ENCODE data around the gene JPT2. TPM values are rescaled to one million over a fixed set of nuclear protein-coding genes. Genes with fewer than 3 reads are reported as not detected.
"Not testable (repeated sequence)": the region's sequence is repeated elsewhere in the genome, so short reads cannot be mapped to it uniquely, and the experiment has no call there.

JPT2 gene
- total RNA-seq, 3 donors from 2014 or later = 89.2 to 96.4 (median 92.4) TPM

DNA sequence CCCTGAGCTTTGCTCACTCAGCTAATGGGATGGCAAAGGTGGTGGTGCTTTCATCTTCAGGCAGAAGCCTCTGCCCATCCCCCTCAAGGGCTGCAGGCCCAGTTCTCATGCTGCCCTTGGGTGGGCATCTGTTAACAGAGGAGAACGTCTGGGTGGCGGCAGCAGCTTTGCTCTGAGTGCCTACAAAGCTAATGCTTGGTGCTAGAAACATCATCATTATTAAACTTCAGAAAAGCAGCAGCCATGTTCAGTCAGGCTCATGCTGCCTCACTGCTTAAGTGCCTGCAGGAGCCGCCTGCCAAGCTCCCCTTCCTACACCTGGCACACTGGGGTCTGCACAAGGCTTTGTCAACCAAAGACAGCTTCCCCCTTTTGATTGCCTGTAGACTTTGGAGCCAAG lies 22.2 kb downstream of the JPT2 start:
- DNase-seq (no peak), ATAC-seq (no peak)
- H3K4me3 Mint-ChIP-seq = no peak overlapping the region
- no peaks in the 10 kb centered on the region for H3K27me3 Mint-ChIP-seq (ENCODE audit: low read depth)
- H3K9me3 Mint-ChIP-seq = no peaks in the 10 kb centered on the region
- H3K4me1 Mint-ChIP-seq (ENCODE audit: low read depth) = peaks cover 7% of the 10 kb centered on the region
- peaks cover 33% of the 10 kb centered on the region for H3K36me3 Mint-ChIP-seq (ENCODE audit: insufficient read depth)

GRCh38 chr16:1701216-1701878 lies 23.3 kb downstream of the JPT2 start:
- Mint-ChIP-seq H3K4me3 (no peak overlapping the region), H3K27me3 (ENCODE audit: low read depth) (no peaks in the 10 kb centered on the region), H3K36me3 (ENCODE audit: insufficient read depth) (peaks cover 33% of the 10 kb centered on the region), H3K9me3 (no peaks in the 10 kb centered on the region), H3K4me1 (ENCODE audit: low read depth) (peaks cover 8% of the 10 kb centered on the region)
- ATAC-seq (no peak), DNase-seq (no peak)

GRCh38 chr16:1705324-1705687 lies 27.2 kb downstream of the JPT2 start:
- DNase-seq = peak; percentile 26
- not testable (repeated sequence) for H3K36me3 Mint-ChIP-seq (ENCODE audit: insufficient read depth); H3K27me3 Mint-ChIP-seq (ENCODE audit: low read depth); H3K9me3 Mint-ChIP-seq
- H3K4me1 Mint-ChIP-seq (ENCODE audit: low read depth) = peaks cover 37% of the 10 kb centered on the region
- peak overlapping the region; percentile 97 for H3K4me3 Mint-ChIP-seq
- peak in 1 of 2 donors; percentile 15 for ATAC-seq

DNA sequence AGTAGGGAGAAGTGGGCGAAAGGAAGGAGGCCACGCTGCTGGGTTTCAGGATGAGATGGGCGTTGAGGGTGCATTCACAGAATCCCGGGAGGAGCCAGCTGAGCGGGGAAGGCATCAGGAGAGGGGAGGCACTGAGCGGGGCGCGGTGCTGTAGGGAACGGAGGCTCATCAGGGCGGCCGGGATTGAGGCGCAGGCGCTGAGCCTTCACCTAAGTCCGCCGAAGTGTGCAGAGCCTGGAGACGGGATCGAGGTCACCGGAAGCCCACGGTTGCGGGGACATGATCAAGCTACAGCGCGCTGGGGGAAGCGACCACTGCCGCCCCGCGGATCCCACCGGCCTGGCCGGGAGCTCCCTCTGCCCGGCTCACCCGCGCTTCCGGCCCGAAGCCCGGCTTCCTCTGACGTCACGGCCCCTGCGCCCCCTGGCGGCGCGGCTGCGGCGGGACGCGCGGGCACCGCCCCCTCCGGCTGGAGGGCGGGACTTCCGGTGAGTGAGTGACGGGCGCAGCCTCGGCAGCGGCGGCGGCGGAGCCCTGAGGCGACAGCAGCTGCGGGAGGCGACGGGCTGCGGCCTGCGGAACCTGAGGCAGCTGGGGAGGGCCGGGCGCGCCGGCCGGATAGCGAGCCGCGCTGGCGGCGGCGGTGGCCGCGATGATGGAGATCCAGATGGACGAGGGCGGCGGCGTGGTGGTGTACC lies 27.8 kb downstream of the JPT2 start, which contains the start of gene MAPK8IP3:
MAPK8IP3 (plus strand) TSS at position 508 of the 698 bp plus-strand sequence; CDS start at position 653, 145 bp downstream.
- H3K36me3 Mint-ChIP-seq (ENCODE audit: insufficient read depth) = peaks cover 7% of the 10 kb centered on the region
- DNase-seq (peak; percentile 94), ATAC-seq (peak; percentile 87 to 89)
- H3K27me3 Mint-ChIP-seq (ENCODE audit: low read depth) = no peaks in the 10 kb centered on the region
- peaks cover 38% of the 10 kb centered on the region for H3K4me1 Mint-ChIP-seq (ENCODE audit: low read depth)
- no peaks in the 10 kb centered on the region for H3K9me3 Mint-ChIP-seq
- peak within 1 kb of the TSS; percentile 97 for H3K4me3 Mint-ChIP-seq

- Mint-ChIP-seq H3K4me3 (peak overlapping the region; percentile 97), H3K27me3 (ENCODE audit: low read depth) (no peaks in the 10 kb centered on the region), H3K36me3 (ENCODE audit: insufficient read depth) (peaks cover 9% of the 10 kb centered on the region), H3K4me1 (ENCODE audit: low read depth) (peaks cover 40% of the 10 kb centered on the region), H3K9me3 (no peaks in the 10 kb centered on the region)
- DNase-seq = peak; percentile 50
- ATAC-seq = peak; percentile 41 to 42
These were observed 28.5 kb downstream of the JPT2 start for GRCh38 chr16:1706386-1707192.

GRCh38 chr16:1707193-1707790 lies 29.2 kb downstream of the JPT2 start:
- H3K27me3 Mint-ChIP-seq (ENCODE audit: low read depth) = no peaks in the 10 kb centered on the region
- peaks cover 5% of the 10 kb centered on the region for H3K36me3 Mint-ChIP-seq (ENCODE audit: insufficient read depth)
- peaks cover 40% of the 10 kb centered on the region for H3K4me1 Mint-ChIP-seq (ENCODE audit: low read depth)
- no peak for ATAC-seq
- H3K9me3 Mint-ChIP-seq = no peaks in the 10 kb centered on the region
- DNase-seq = no peak
- peak overlapping the region; percentile 87 for H3K4me3 Mint-ChIP-seq

DNA sequence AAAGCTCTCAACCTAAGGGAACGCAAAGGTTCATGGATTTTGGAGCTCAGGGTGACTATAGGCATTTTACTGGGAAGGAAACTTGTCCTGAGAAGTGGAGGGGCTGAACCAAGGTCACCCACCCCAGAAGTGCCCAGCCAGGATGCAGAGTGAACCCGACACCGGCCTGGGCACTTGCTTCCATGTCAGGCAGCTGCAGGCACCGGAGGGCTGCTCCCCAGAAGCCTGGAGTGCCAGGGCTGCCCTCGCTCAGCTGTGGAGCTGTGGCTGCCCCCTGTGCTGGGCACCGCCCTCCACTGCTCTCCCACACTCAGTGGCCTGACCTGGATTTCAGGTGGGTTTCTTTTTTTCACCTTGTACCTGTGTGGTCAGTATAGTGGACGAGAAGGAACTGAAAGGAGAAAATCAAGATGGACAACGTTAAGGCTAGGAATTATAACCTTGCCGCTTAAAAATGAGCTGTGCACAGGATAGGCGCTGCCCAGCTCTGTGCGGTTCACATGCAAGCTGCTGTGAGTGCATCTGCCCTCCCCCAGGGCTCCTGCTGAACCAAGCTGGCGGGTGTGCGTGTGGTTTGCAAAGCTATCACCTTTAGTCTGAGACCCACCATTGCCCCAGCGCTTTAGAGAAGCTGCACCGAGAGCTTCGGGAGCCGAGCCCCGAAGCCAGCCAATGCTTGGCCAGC lies 30.1 kb downstream of the JPT2 start:
- no peaks in the 10 kb centered on the region for H3K27me3 Mint-ChIP-seq (ENCODE audit: low read depth)
- DNase-seq (no peak), ATAC-seq (no peak)
- peaks cover 45% of the 10 kb centered on the region for H3K4me1 Mint-ChIP-seq (ENCODE audit: low read depth)
- peaks cover 2% of the 10 kb centered on the region for H3K36me3 Mint-ChIP-seq (ENCODE audit: insufficient read depth)
- no peaks in the 10 kb centered on the region for H3K9me3 Mint-ChIP-seq
- peak overlapping the region; percentile 87 for H3K4me3 Mint-ChIP-seq

DNA sequence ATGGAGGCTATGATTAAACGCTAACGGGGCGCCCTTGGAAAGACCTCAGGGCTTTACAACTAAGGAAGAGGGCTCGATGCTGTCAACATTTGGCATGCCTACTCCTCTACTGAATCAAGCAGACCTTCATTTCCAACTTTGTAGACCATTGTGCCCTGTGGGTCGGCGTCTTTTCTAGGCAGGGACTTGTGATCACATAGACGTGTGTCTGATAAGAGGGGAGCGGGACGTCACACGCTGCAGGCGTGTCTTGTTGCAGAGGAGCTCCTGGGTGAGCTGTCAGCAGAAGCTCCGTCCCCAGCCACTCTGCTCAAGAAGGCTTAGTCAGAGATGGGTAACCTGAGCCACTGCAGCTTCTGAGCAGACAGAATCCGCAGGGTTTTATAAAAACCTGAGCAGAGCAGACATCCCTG lies 30.7 kb downstream of the JPT2 start:
- ATAC-seq = no peak
- peak overlapping the region; percentile 26 for H3K4me3 Mint-ChIP-seq
- no peaks in the 10 kb centered on the region for H3K27me3 Mint-ChIP-seq (ENCODE audit: low read depth)
- peaks cover 47% of the 10 kb centered on the region for H3K4me1 Mint-ChIP-seq (ENCODE audit: low read depth)
- no peaks in the 10 kb centered on the region for H3K9me3 Mint-ChIP-seq
- peak; percentile 16 for DNase-seq
- H3K36me3 Mint-ChIP-seq (ENCODE audit: insufficient read depth) = peaks cover 4% of the 10 kb centered on the region

DNA sequence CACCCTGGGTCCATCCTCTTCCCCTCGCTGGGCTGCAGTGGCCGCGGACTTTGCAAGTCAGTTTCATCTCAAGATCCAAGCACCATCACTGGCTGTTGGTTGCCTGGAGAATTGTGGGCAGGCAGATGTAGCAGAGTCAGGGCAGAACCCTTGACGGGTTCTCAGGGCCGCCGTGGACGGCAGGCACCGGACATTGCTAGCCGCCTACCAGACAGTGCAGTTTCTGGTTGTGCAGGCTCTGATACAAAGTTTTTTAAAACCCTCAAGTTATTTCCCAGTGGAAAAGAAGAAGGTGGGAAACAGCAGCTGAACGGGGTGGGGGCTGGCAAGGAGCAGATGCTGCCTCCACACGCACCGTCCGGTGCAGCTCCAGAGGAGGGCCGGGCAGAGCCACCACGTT lies 31.3 kb downstream of the JPT2 start:
- peaks cover 4% of the 10 kb centered on the region for H3K36me3 Mint-ChIP-seq (ENCODE audit: insufficient read depth)
- DNase-seq (no peak), ATAC-seq (no peak)
- H3K4me3 Mint-ChIP-seq = peak overlapping the region; percentile 11
- peaks cover 48% of the 10 kb centered on the region for H3K4me1 Mint-ChIP-seq (ENCODE audit: low read depth)
- H3K27me3 Mint-ChIP-seq (ENCODE audit: low read depth) = no peaks in the 10 kb centered on the region
- H3K9me3 Mint-ChIP-seq = no peaks in the 10 kb centered on the region

- Mint-ChIP-seq H3K4me1 (ENCODE audit: low read depth) (peaks cover 49% of the 10 kb centered on the region), H3K36me3 (ENCODE audit: insufficient read depth) (peaks cover 4% of the 10 kb centered on the region), H3K9me3 (no peaks in the 10 kb centered on the region), H3K4me3 (no peak overlapping the region), H3K27me3 (ENCODE audit: low read depth) (no peaks in the 10 kb centered on the region)
- DNase-seq = no peak
- ATAC-seq = no peak
These were observed 32.9 kb downstream of the JPT2 start for GRCh38 chr16:1710811-1711507.

GRCh38 chr16:1712791-1713261 lies 34.7 kb downstream of the JPT2 start:
- no peaks in the 10 kb centered on the region for H3K27me3 Mint-ChIP-seq (ENCODE audit: low read depth)
- H3K4me1 Mint-ChIP-seq (ENCODE audit: low read depth) = peaks cover 41% of the 10 kb centered on the region
- no peaks in the 10 kb centered on the region for H3K9me3 Mint-ChIP-seq
- no peak for ATAC-seq
- DNase-seq = no peak
- H3K4me3 Mint-ChIP-seq = no peak overlapping the region
- H3K36me3 Mint-ChIP-seq (ENCODE audit: insufficient read depth) = peaks cover 4% of the 10 kb centered on the region

GRCh38 chr16:1713331-1713730 lies 35.3 kb downstream of the JPT2 start:
- H3K4me1 Mint-ChIP-seq (ENCODE audit: low read depth) = peaks cover 36% of the 10 kb centered on the region
- peaks cover 4% of the 10 kb centered on the region for H3K36me3 Mint-ChIP-seq (ENCODE audit: insufficient read depth)
- ATAC-seq (no peak), DNase-seq (no peak)
- no peak overlapping the region for H3K4me3 Mint-ChIP-seq
- no peaks in the 10 kb centered on the region for H3K9me3 Mint-ChIP-seq
- H3K27me3 Mint-ChIP-seq (ENCODE audit: low read depth) = no peaks in the 10 kb centered on the region

DNA sequence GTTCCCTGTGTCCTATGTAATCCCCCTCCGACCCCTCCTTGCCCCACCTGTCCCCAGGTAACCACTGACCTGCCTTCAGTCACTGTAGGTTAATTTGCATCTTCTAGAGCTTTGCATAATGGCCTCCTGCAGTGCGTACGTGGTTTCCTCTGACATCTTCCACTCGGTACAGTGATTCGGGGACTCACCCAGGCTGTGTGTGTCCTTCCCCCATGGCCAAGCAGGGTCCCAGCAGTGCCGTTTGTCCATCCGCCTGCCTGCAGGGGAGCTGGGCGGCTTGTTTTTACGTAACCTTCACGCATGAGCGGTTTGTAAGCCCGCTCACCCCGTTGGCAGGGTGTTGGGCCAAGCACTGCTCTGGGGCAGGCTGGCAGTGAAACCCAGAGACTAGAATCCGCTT lies 35.9 kb downstream of the JPT2 start:
- Mint-ChIP-seq H3K9me3 (no peaks in the 10 kb centered on the region), H3K4me3 (no peak overlapping the region), H3K4me1 (ENCODE audit: low read depth) (peaks cover 32% of the 10 kb centered on the region), H3K36me3 (ENCODE audit: insufficient read depth) (peaks cover 4% of the 10 kb centered on the region), H3K27me3 (ENCODE audit: low read depth) (no peaks in the 10 kb centered on the region)
- DNase-seq = no peak
- ATAC-seq = no peak
